ENCODE measurements around the gene ATP8B1. TPM values are rescaled to one million over a fixed set of nuclear protein-coding genes. Genes with fewer than 3 reads are reported as not detected.

The ATP8B1 gene
- total and polyA plus RNA-seq, 2 experiments from 2014 or later: 1.7 to 3.0 TPM

DNA sequence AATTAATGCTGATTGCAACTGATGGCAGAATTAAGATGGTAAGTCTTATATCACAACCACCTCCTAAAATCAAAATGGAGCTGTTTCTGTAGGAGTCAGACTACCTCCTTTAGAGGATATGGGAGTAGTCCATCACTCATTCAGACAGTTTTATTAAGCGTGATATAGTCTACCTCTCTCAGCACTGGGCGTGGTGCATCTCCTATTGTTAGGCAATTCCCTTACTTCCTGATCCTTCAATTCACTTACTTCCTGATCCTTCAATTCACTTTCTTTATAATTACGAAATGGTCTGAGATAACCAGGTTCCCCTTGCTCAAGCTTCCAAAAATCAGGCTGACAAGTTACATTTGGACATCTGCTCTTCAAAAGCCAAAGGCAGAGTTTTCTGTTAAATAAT lies 31.9 kb downstream of the ATP8B1 start (continued):
- no peak for TF ChIP-seq EZH2phosphoT487 (IDR thresholded peaks at IDR 0.05; ENCODE audit: unreplicated experiment)
- TF ChIP-seq ZNF114 (CRISPR knock-in tag; IDR thresholded peaks at IDR 0.05): no peak
- no peak for TF ChIP-seq ZNF331 (CRISPR knock-in tag; IDR thresholded peaks at IDR 0.05; ENCODE audit: low read depth)

DNA sequence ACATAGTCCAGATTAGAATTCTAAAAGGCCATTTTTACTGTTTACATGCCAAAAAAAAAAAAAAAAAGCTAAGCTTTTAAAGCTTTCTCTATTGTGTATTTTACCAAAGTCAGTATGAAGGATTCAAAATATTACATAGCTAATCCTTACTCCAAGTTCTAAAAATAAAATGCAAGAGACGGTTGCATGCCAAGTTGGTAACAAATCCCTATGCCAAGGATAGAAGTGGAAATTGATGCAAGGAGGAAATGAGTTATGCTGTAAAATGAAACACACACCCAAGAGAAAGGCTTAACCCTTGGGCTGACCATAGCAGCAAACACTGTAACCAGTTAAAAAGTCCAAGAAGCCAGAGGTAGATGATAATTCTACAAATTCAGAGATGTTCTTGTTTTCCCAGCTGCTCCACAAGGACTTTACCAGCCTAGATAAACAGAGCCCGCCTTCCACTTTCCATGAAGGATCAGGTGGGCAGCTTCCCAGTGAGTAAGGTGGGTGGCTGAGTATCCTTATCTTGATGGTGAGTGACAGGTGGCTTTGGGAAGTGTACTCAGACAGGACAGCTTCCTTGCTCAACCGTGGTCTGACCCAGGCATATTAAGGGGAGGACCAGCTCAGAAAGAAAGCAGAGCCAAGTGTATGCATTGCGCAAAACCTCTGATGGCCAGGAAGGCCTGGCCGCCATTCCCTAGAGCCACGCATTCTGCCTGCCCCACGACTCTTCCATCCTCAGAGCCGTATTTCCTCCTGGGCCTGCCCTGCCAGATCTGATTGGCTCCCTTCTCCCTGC lies 34.4 kb downstream of the ATP8B1 start:
- no peaks in the 10 kb centered on the region for H4K20me1 ChIP-seq (replicated peaks; ENCODE audit: insufficient read depth)
- no peaks in the 10 kb centered on the region for H3K27me3 ChIP-seq (ENCODE audit: insufficient read depth)
- H3K4me2 ChIP-seq: no peak overlapping the region
- Mint-ChIP-seq H3K4me3 (no peak overlapping the region), H3K36me3 (ENCODE audit: low read depth) (no peaks in the 10 kb centered on the region), H3K27me3 (ENCODE audit: insufficient read depth, low read depth, poor library complexity) (peaks cover 8% of the 10 kb centered on the region), H3K9me3 (no peaks in the 10 kb centered on the region), H3K27ac (no peak overlapping the region), H3K4me1 (peaks cover 31% of the 10 kb centered on the region)
- no peaks in the 10 kb centered on the region for H3F3A ChIP-seq (replicated peaks; ENCODE audit: low read depth)
- ATAC-seq: no peak
- H2AFZ ChIP-seq: no peak overlapping the region
- no peaks in the 10 kb centered on the region for H3K9me2 ChIP-seq (ENCODE audit: insufficient read depth)
- no peak for DNase-seq (ENCODE audit: low spot score)
- H3K4me3 ChIP-seq: no peak overlapping the region
- H3K4me1 ChIP-seq (ENCODE audit: insufficient read depth): peaks cover 26% of the 10 kb centered on the region
- no peak overlapping the region for H3K27ac ChIP-seq (ENCODE audit: low read depth)
- no peaks in the 10 kb centered on the region for H3K79me2 ChIP-seq (replicated peaks; ENCODE audit: insufficient read depth)
- H3K36me3 ChIP-seq (ENCODE audit: insufficient read depth): no peaks in the 10 kb centered on the region
- TF ChIP-seq, protein P1, sequence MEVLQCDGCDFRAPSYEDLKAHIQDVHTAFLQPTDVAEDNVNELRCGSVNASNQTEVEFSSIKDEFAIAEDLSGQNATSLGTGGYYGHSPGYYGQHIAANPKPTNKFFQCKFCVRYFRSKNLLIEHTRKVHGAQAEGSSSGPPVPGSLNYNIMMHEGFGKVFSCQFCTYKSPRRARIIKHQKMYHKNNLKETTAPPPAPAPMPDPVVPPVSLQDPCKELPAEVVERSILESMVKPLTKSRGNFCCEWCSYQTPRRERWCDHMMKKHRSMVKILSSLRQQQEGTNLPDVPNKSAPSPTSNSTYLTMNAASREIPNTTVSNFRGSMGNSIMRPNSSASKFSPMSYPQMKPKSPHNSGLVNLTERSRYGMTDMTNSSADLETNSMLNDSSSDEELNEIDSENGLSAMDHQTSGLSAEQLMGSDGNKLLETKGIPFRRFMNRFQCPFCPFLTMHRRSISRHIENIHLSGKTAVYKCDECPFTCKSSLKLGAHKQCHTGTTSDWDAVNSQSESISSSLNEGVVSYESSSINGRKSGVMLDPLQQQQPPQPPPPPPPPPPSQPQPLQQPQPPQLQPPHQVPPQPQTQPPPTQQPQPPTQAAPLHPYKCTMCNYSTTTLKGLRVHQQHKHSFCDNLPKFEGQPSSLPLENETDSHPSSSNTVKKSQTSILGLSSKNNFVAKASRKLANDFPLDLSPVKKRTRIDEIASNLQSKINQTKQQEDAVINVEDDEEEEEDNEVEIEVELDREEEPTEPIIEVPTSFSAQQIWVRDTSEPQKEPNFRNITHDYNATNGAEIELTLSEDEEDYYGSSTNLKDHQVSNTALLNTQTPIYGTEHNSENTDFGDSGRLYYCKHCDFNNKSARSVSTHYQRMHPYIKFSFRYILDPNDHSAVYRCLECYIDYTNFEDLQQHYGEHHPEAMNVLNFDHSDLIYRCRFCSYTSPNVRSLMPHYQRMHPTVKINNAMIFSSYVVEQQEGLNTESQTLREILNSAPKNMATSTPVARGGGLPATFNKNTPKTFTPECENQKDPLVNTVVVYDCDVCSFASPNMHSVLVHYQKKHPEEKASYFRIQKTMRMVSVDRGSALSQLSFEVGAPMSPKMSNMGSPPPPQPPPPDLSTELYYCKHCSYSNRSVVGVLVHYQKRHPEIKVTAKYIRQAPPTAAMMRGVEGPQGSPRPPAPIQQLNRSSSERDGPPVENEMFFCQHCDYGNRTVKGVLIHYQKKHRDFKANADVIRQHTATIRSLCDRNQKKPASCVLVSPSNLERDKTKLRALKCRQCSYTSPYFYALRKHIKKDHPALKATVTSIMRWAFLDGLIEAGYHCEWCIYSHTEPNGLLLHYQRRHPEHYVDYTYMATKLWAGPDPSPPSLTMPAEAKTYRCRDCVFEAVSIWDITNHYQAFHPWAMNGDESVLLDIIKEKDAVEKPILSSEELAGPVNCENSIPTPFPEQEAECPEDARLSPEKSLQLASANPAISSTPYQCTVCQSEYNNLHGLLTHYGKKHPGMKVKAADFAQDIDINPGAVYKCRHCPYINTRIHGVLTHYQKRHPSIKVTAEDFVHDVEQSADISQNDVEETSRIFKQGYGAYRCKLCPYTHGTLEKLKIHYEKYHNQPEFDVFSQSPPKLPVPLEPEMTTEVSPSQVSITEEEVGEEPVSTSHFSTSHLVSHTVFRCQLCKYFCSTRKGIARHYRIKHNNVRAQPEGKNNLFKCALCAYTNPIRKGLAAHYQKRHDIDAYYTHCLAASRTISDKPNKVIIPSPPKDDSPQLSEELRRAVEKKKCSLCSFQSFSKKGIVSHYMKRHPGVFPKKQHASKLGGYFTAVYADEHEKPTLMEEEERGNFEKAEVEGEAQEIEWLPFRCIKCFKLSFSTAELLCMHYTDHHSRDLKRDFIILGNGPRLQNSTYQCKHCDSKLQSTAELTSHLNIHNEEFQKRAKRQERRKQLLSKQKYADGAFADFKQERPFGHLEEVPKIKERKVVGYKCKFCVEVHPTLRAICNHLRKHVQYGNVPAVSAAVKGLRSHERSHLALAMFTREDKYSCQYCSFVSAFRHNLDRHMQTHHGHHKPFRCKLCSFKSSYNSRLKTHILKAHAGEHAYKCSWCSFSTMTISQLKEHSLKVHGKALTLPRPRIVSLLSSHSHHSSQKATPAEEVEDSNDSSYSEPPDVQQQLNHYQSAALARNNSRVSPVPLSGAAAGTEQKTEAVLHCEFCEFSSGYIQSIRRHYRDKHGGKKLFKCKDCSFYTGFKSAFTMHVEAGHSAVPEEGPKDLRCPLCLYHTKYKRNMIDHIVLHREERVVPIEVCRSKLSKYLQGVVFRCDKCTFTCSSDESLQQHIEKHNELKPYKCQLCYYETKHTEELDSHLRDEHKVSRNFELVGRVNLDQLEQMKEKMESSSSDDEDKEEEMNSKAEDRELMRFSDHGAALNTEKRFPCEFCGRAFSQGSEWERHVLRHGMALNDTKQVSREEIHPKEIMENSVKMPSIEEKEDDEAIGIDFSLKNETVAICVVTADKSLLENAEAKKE (CRISPR knock-in tag; IDR thresholded peaks at IDR 0.05): no peak
- TF ChIP-seq NANOG (IDR thresholded peaks at IDR 0.05; ENCODE audit: borderline replicate concordance) (no peak), EZH2phosphoT487 (IDR thresholded peaks at IDR 0.05; ENCODE audit: unreplicated experiment) (no peak), ZNF331 (CRISPR knock-in tag; IDR thresholded peaks at IDR 0.05; ENCODE audit: low read depth) (no peak), STAT1 (IDR thresholded peaks at IDR 0.05; ENCODE audit: unreplicated experiment) (no peak), EZH2 (IDR thresholded peaks at IDR 0.05; ENCODE audit: low read depth, unreplicated experiment) (no peak), POLR2AphosphoS5 (IDR thresholded peaks at IDR 0.05; ENCODE audit: low read depth) (no peak), JUNB (IDR thresholded peaks at IDR 0.05; ENCODE audit: unreplicated experiment) (no peak), CREB1 (CRISPR knock-in tag; IDR thresholded peaks at IDR 0.05; ENCODE audit: low read depth) (no peak), ZNF114 (CRISPR knock-in tag; IDR thresholded peaks at IDR 0.05) (no peak)
- TF ChIP-seq, protein P2, sequence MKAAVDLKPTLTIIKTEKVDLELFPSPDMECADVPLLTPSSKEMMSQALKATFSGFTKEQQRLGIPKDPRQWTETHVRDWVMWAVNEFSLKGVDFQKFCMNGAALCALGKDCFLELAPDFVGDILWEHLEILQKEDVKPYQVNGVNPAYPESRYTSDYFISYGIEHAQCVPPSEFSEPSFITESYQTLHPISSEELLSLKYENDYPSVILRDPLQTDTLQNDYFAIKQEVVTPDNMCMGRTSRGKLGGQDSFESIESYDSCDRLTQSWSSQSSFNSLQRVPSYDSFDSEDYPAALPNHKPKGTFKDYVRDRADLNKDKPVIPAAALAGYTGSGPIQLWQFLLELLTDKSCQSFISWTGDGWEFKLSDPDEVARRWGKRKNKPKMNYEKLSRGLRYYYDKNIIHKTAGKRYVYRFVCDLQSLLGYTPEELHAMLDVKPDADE (IDR thresholded peaks at IDR 0.05): no peak
- TF ChIP-seq, protein P3, sequence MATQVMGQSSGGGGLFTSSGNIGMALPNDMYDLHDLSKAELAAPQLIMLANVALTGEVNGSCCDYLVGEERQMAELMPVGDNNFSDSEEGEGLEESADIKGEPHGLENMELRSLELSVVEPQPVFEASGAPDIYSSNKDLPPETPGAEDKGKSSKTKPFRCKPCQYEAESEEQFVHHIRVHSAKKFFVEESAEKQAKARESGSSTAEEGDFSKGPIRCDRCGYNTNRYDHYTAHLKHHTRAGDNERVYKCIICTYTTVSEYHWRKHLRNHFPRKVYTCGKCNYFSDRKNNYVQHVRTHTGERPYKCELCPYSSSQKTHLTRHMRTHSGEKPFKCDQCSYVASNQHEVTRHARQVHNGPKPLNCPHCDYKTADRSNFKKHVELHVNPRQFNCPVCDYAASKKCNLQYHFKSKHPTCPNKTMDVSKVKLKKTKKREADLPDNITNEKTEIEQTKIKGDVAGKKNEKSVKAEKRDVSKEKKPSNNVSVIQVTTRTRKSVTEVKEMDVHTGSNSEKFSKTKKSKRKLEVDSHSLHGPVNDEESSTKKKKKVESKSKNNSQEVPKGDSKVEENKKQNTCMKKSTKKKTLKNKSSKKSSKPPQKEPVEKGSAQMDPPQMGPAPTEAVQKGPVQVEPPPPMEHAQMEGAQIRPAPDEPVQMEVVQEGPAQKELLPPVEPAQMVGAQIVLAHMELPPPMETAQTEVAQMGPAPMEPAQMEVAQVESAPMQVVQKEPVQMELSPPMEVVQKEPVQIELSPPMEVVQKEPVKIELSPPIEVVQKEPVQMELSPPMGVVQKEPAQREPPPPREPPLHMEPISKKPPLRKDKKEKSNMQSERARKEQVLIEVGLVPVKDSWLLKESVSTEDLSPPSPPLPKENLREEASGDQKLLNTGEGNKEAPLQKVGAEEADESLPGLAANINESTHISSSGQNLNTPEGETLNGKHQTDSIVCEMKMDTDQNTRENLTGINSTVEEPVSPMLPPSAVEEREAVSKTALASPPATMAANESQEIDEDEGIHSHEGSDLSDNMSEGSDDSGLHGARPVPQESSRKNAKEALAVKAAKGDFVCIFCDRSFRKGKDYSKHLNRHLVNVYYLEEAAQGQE (IDR thresholded peaks at IDR 0.05; ENCODE audit: unreplicated experiment): no peak
